GM19239 (cell line): ENCODE data around the gene MTMR12.

Source experiments
- DNase-seq: peaks from one replicate; pipeline ENCODE4 v3.0.0; 2011; ENCODE audit warnings: low spot score; ENCODE audit not compliant: insufficient read length
- FAIRE-seq: peaks from 2 replicates; lab custom pipeline; 2011; peaks lifted over from hg19 to GRCh38; lab: Jason Lieb, UNC

The MTMR12 gene, protein sequence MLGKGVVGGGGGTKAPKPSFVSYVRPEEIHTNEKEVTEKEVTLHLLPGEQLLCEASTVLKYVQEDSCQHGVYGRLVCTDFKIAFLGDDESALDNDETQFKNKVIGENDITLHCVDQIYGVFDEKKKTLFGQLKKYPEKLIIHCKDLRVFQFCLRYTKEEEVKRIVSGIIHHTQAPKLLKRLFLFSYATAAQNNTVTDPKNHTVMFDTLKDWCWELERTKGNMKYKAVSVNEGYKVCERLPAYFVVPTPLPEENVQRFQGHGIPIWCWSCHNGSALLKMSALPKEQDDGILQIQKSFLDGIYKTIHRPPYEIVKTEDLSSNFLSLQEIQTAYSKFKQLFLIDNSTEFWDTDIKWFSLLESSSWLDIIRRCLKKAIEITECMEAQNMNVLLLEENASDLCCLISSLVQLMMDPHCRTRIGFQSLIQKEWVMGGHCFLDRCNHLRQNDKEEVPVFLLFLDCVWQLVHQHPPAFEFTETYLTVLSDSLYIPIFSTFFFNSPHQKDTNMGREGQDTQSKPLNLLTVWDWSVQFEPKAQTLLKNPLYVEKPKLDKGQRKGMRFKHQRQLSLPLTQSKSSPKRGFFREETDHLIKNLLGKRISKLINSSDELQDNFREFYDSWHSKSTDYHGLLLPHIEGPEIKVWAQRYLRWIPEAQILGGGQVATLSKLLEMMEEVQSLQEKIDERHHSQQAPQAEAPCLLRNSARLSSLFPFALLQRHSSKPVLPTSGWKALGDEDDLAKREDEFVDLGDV

DNA sequence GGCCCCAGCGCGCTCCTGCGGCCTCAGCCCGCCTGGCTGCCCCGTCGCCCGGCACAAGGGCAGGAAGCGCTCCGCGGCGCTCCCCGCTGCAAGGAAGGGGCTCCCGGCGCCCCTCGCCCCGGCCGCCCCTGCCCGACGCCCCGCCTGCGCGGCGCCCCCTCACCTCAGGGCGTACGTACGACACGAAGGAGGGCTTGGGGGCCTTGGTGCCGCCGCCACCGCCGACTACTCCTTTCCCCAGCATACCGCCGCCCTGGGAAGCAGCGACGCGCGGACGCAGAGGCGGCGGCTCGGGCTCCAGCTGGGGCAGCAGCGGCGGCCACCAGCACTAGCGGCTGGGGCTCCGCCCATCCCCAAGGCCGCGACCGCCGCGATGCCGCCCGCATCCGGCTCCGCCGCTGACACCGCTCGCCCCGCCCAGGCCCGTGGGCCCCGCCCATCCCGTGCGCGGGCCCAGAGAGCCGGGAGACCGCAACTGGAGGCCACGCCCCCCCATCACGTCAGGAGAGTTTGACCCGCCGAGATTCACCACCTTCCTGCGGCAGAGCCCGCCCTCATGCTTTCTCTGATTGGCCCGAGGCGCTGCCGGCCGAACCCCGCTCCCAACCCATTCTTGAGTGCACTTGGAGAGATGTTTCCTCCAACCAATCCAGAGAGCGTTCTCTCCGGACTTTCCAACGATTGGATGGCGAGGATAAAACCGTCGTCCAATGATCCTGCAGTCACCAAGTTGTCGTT lies at the start of gene MTMR12:
TSS of gene MTMR12 (minus strand) at position 345 of the 738 bp plus-strand sequence. CDS start at position 244, 101 bp downstream.
- DNase-seq, result peak; percentile 95
- FAIRE-seq, result peak; percentile 99

DNA sequence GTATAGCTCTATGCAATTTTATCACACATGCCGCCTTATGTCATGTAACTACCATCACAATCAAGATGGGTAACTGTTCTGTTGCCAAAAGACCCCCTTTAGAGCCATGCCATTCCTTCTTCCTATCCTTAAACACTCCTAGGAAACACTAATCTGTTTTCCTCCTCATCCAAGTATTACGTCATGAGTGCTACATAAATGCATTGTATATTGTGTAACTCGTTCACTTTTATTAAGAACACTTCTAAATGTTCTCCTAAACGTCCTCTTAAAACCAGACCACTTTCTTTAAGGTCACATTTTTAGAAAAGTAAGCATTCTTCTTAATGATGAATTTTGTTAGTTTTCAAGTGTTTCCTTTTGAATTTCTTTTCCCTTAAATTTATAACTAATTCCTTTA lies 49.8 kb upstream of the MTMR12 start:
- no peak for FAIRE-seq
- no peak for DNase-seq

DNA sequence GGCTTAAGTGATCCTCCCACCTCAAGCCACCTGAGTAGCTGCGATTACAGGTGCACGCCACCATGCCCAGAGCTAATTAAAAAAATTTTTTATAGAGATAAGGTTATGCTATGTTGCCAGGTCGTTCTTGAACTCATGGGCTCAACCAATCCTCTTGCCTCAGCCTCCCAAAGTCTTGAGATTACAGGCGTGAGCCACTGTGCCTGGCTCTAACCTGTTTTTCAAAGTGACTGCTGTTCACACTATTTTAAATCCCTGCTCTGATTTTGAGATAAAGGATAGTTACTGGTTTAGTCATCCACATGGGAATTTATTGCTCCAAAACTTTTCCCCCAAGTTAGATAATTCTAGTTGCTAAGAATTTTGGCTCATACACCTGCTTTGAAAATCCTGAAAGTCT lies 48.2 kb upstream of the MTMR12 start:
- DNase-seq (no peak), FAIRE-seq (no peak)

DNA sequence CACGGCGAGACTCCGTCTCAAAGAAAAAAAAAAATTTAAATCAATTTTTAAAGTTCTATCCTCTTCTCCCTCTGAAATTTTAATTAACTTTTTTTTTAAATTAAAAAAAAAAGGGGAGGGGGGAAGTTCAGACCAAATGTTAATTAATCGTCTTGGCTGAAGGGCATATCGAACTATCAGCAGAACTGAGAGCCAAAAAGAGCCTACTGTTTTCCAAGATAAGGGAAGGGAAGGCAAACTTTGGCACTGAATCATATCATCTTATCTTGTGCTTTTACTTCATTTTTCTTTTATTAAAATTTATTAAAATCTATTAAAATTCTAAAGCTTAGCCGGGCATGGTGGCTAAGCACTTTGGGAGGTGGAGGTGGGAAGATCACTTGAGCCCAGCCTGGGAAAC lies 45.9 kb upstream of the MTMR12 start:
- FAIRE-seq, result no peak
- no peak for DNase-seq

DNA sequence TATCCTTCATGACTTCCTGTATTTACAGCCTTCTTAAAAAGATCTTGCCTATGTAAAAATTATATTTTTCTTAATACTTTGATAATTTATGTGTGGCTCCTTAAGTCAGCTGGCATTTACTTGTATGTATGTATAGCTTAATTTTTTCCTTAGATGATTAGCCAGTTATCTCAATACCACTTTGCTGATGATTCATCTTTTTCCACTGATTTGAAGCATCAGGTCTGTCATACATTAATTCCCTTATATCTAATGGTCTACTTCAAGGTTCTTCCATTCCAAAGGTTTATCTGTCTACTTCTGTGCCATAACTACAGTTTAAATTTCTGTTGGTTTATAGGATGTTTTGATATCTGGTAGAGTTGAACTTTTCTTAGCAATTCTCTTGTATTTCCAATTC lies 44.9 kb upstream of the MTMR12 start:
- FAIRE-seq (no peak), DNase-seq (no peak)

DNA sequence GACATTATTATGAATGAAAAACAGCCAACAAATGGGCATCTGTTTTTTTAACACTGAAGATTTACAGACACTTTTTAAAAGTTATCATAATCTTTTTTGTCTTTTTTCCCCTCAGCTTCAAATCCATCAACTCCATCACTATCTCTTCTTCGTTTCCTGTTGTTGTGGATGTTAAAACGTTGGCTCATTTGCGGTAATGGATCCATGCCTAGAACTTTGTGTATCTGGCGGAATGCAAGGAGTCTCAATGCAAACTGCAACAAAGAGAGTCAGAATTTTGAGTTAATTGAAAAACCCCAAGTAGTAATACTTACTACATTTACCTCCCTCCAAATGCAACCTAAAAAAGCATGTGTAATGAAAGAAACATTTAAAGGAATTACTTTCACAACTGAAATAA lies 42.9 kb upstream of the MTMR12 start:
- FAIRE-seq (no peak), DNase-seq (no peak)

DNA sequence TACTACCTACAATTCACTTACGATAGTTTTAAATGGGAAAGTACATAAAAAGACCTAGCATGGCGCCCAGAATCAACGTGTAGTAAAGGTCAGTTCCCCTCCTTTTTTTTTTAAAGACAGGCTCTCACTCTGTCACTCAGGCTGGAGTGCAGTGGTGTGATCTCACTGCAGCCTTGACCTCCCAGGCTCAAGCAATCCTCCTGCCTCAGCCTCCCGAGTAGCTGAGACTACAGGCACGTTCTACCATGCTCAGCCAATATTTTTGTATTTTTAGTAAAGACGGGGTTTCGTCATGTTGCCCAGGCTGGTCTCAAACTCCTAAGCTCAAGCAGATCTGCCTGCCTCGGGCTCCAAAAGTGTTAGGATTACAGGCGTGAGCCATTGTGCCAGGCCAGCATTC lies 40.7 kb upstream of the MTMR12 start:
- DNase-seq (no peak), FAIRE-seq (no peak)

DNA sequence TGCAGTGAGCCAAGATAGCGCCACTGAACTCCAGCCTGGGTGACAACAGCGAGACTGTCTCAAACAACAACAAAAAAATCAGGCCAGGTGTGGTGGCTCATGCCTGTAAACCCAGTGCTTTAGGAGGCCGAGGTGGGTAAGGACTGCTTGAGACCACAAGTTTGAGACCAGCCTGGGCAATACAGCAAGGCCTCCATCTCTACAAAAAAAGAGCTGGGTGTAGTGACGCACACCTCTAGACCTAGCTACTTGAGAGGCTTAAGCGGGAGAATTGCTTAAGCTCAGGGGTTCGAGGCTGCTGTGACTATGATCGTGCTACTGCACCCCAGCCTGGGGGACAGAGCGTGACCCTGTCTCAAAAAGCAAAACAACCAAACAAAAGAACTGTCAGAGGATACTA lies 39.9 kb upstream of the MTMR12 start:
- DNase-seq (no peak), FAIRE-seq (no peak)

DNA sequence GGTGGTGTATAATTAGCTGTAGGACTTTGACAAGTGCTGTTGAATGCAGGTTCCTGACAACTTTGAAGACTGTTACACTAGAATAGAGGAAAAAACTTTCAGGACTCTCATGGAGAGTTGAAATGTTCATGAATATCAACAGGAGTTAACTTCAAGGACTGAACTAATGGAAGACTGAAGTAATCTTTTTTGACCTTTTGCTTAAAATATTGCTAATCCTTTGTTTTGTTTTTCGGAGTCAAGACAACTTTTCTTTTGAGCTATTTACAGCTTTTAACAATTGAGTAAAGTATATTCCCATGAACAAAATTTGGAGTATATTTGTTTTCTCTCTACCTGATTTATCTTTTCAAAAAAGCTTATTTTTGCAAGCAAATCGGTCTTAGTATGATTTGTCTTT lies 34.1 kb upstream of the MTMR12 start:
- DNase-seq, result no peak
- no peak for FAIRE-seq

DNA sequence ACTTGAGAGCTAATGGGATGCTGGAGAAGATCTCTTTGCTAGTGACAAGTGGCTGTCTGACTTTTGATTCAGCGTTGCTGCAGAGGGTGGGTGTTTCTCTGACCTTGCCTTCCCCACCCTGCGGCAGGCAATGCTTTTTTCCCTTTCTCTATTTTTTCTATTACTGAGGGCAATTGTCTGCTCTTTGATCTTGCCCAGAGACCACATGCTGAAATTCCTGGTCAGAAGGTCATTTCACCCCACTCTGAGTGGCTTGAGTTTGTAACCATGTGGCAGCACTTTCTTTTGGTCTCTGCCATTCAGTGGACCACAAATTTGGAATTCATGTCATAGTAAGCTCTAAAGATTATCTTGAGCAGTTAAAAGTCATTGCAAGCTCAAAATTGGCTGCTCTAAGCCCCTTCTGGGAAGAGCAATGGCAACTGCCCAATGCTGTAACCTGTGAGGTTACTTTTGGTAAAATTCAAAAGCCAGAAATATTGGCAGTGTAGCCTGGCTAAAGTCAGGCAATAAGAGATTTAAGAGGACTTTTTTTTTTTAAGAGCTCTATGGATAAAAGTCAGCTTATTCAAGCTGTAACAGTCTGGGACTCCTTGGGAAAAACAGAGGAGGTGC lies 30.4 kb upstream of the MTMR12 start:
- FAIRE-seq, result no peak

DNA sequence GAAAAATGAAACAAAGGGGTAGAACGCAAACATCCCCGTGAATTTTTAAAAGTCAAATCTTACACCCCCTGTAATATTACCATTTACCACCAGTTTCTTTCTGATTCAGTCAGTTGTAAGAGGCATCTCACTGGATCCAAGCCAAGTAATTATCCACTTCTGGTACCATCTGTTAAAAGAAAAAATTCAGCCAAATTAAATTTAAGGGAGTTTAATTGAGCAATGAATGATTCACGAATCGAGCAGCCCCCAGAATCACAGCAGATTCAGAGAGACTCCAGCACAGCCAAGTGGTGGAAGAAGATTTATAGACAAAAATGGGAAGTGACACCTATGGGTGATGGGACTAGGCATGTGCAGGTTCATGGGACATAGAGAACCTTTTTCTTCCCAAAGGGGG lies 29.9 kb upstream of the MTMR12 start:
- DNase-seq (no peak), FAIRE-seq (no peak)

More for the DNA sequence above, 30.4 kb upstream of the MTMR12 start:
- DNase-seq, result no peak

DNA sequence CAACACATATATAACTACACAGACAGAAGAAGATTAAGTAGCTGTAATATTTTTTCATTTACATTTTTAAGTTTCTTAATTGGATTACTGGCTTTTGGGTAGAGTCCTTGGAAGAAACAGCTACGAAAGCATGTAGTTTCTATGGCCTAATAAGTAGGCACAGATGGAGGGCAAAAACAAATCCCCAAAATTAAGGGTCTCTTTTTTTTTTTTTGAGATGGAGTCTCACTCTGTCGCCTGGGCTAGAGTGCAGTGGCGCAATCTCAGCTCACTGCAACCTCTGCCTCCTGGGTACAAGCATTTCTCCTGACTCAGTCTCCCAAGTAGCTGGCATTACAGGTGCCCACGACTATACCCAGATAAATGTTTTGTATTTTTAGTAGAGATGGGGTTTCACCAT lies 27.1 kb upstream of the MTMR12 start:
- DNase-seq, result no peak
- FAIRE-seq, result no peak

DNA sequence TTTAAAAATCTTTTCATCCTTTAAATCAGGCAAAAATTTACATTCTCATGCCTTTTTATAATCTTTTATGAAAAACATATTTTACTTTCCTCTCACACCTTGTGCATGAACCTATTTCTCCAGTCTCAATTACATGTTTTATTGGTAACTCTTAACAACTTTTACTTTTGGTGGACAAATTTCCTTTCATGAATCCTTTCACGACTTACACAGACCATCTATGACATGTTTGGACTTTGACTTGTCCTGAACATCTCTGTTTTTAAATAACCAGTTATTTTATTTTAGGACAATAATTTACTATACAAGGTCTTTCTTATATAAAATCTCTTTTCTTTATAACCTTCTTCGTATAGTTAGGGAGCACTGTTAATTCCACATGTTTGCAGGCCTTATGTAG lies 26.5 kb upstream of the MTMR12 start:
- FAIRE-seq (no peak), DNase-seq (no peak)

DNA sequence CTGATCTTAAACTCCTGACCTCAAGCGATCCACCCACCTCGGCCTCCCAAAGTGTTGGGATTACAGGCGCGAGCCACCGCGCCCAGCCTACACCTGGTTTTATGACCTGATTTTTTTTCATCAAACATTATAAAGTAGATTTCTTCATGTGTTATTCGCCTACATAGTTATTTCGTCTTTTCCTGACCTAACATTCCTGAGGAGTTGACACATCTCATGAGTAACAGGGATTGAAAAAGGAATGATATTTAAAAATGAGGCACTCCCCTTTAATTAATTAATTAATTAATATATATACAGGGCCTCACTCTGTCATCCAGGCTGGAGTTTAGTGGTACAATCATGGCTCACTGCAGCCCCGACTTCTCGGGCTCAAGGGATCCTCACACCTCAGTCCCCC lies 20.2 kb upstream of the MTMR12 start:
- DNase-seq (no peak), FAIRE-seq (no peak)

DNA sequence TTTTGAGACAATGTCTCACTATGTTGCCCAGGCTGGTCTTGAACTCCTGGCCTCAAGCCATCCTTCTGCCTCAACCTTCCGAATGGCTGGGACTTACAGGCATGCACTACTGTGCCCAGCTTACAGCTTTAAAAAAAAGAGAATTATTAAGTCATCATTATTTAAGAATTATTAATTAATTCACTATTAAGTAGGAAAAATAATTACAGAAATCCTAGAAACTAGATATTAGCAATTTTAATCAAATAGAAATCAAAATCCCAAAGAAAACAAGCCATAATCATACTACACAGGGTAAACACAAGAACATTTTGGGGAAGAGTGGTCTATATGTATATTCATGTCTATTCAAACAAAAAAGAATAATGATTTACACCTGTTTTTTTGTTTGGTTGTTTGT lies 19.6 kb upstream of the MTMR12 start:
- FAIRE-seq, result no peak

DNA sequence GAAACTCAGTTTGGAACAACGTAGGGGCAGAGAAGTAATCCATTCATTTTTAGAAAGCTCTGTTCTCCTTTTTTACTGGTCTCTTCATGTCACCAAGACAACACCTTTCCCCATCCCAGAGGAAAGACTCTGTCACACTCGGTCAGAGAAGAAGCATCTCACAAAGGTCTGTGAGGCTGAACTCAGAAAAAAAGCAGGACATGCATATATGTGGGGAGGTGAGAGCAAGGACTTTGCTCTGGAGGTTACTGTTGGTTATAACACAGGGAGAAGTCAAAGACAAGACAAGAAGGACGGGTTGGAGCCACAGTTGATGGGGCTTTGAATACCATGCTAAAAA lies 19.2 kb upstream of the MTMR12 start:
- DNase-seq (no peak), FAIRE-seq (no peak)

More for the DNA sequence above, 19.6 kb upstream of the MTMR12 start:
- DNase-seq, result no peak

DNA sequence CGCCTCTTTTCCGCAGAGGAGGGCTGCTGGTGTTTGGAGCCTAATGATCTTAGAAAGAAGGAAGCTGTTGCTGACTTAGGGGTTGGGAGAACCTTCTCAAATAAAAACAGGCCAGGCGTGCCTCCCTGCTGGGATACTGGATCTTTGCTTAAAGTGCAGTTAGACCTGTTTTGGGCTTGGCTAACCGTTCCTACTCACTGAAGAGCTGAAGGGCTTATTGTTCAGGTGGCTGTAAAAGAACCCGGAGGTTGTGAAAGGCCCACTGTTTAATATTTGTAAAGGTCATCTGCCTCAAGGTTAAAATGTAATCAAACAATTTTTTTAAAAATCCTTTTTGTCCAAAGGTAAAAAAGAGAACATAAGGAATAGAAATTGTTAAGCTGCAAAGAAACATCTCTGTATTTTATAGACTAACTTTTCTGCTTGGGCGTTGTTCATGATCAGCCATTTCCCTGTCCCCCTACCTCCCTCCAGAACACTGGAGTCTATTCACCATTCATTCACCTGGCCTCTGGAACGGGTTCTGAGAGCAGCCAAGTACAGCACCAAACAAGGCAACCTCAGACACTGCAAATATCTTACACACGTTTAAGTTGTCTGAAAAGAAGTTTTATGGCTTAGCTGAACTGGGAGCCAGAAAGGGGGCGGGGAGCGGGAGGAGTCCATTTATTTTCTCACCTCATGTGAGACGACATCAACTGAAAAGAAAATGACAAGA lies 18.6 kb upstream of the MTMR12 start:
- DNase-seq (no peak), FAIRE-seq (no peak)

DNA sequence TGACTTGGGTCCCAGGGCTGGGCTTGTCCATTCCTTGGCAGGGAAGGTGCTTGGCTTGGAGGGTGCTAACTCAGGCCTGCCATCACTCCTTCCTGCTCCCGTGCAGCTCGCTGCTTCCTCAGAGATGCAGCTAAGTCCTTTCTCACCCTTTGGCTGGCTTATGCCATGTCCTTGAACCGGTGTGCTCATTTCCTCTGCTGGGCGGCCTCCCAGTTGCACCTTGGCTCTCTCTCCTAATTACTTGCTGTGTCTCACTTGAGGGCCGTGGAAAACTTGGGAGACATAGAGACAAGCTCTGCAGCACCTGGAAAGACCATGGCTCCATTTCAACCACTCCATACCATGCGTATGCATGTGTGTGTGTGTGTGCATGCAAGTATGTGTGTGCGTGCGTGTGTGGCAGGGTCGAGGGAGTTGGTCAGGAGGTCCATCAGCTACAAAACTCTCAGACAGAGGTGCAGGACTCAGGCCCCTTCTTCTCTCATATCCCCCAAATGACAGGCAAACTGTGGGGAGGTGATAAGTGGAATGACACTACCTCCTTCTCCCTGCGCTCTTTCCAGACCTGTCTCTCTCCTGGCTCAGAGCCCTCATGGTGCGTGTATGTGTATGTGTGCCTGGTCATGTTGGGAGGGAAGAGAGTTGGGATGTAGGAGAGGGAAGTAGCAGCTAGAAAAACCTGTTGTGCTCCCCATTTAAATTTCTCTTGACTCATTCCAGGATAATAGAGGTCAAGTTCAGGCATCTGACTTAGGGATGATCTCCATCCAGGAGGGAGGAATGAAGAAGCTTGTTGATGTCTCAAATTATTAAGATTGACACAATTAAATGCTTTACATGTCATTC lies 17.6 kb upstream of the MTMR12 start:
- FAIRE-seq (no peak), DNase-seq (no peak)

DNA sequence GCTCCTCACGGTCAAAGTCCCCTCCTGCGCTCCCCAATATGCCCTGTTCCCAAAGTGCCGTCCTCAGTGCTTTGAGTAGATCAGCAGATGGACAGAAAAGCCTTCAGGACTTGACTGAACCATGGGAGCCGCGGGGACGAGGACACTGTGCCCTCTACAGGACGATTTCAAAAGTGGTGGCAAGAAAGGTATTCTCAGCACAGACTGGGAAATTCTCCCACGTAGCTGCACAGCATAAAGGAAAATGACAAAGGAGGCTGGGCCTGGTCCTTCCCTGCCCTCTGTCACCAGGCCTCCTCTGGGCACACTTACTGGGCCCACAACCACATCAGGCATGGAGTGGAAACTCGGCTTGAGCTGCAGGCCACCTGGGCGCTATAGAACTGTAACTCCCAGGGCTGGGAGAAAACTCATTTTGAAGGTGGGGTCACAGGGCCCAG lies 16.7 kb upstream of the MTMR12 start:
- peak; percentile 98 for FAIRE-seq

More for the DNA sequence above, 16.7 kb upstream of the MTMR12 start:
- peak; percentile 59 for DNase-seq
